MCF 10A (cell line): ENCODE measurements around the gene KRTAP12-2. TPM values are rescaled to one million over a fixed set of nuclear protein-coding genes. Genes with fewer than 3 reads are reported as not detected.
A peak's percentile ranks its signal among the peaks of the same experiment; 100 is the strongest.

Experiments
- BruUV-seq: library from RNA; stranded (reverse); fragments of 400-500 nt; replicated peaks from 2 replicates; lab custom pipeline; 2021; lab: Mats Ljungman, UMichigan
- CTCF ChIA-PET: fragments of 300-600 bp; sonication (Branson Sonifier 250); formaldehyde crosslinking; extraction: SDS; loops from one replicate; lab custom pipeline; 2021; ENCODE audit warnings: antibody characterized with exemption, inconsistent platforms; lab: Yijun Ruan, JAX
- POLR2A ChIA-PET: fragments of 300-600, 350-650 bp; sonication (Branson Sonifier 250); formaldehyde crosslinking; extraction: SDS; loops from one replicate; lab custom pipeline; 2020; ENCODE audit warnings: antibody characterized with exemption, inconsistent platforms; lab: Yijun Ruan, JAX
- DNase-seq: peaks from one replicate; pipeline ENCODE4 v3.0.0-alpha.2; 2018; ENCODE audit not compliant: unreplicated experiment
- H3K27ac Mint-ChIP-seq: one replicate; pipeline ENCODE4 v1.8.0; 2022; ENCODE audit warnings: mild to moderate bottlenecking, low read depth, mixed read lengths; ENCODE audit not compliant: unreplicated experiment
- H3K27me3 Mint-ChIP-seq: one replicate; pipeline ENCODE4 v1.8.0; 2022; ENCODE audit warnings: mixed read lengths; ENCODE audit not compliant: insufficient read depth, unreplicated experiment
- H3K36me3 Mint-ChIP-seq: one replicate; pipeline ENCODE4 v1.8.0; 2022; ENCODE audit warnings: mild to moderate bottlenecking, moderate library complexity, mixed read lengths; ENCODE audit not compliant: insufficient read depth, unreplicated experiment
- H3K4me1 Mint-ChIP-seq: one replicate; pipeline ENCODE4 v1.8.0; 2022; ENCODE audit warnings: mixed read lengths; ENCODE audit not compliant: insufficient read depth, unreplicated experiment
- H3K4me3 Mint-ChIP-seq: one replicate; pipeline ENCODE4 v1.8.0; 2022; ENCODE audit warnings: mild to moderate bottlenecking, moderate library complexity, mixed read lengths; ENCODE audit not compliant: unreplicated experiment
- H3K9me3 Mint-ChIP-seq: one replicate; pipeline ENCODE4 v1.8.0; 2022; ENCODE audit warnings: mixed read lengths; ENCODE audit not compliant: unreplicated experiment
- intact Hi-C: fragments of 100-400 bp; cut with micrococcal nuclease; formaldehyde crosslinking; loops from 2 replicates; pipeline ENCODE4 v1.14.1; 2022
- total RNA-seq: library from RNA; stranded (reverse); gene quantifications from 2 replicates; pipeline ENCODE4 v1.2.3, GENCODE V29; 2022
- TF ChIP-seq, protein P1 (sequence below): fragments of 200-600 bp; IDR thresholded peaks from one replicate; pipeline ENCODE4 v1.8.0; 2022; ENCODE audit warnings: antibody characterized with exemption, mild to moderate bottlenecking; ENCODE audit not compliant: unreplicated experiment

The KRTAP12-2 gene
- total RNA-seq, 1 experiment from 2014 or later, result not detected

DNA sequence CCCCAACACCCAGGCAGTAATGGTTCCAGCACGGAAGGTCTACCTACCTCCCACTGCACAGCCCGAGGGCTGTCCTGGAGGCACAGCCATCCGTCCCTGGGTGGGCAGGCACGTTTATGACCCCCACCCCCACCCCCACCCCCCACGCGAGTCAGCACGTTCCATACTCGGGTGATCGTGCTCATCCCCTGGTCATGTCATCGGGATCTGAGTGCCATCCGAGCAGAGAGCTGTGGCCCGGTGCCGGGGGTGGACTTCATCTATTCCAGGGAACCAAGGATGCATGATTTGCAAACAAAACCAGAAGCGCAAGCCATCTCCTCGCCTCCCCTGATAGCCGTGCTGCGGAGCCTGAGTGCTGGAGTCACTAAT is 43.6 kb upstream of the KRTAP12-2 start:
- CTCF ChIA-PET, result interaction anchor here (0.7 to 1.9 kb wide), 3 partner anchors 33 to 136 kb away, joined by 3 to 5 read pairs (median 3); no protein-coding TSS in a partner anchor
- DNase-seq, result no peak
- BruUV-seq, result no TSS peak
- Mint-ChIP-seq H3K4me1 (no peaks in the 10 kb centered on the region), H3K27me3 (peaks cover 78% of the 10 kb centered on the region), H3K9me3 (no peaks in the 10 kb centered on the region), H3K4me3 (no peak overlapping the region), H3K27ac (no peak overlapping the region), H3K36me3 (no peaks in the 10 kb centered on the region)
- TF ChIP-seq, protein P1, sequence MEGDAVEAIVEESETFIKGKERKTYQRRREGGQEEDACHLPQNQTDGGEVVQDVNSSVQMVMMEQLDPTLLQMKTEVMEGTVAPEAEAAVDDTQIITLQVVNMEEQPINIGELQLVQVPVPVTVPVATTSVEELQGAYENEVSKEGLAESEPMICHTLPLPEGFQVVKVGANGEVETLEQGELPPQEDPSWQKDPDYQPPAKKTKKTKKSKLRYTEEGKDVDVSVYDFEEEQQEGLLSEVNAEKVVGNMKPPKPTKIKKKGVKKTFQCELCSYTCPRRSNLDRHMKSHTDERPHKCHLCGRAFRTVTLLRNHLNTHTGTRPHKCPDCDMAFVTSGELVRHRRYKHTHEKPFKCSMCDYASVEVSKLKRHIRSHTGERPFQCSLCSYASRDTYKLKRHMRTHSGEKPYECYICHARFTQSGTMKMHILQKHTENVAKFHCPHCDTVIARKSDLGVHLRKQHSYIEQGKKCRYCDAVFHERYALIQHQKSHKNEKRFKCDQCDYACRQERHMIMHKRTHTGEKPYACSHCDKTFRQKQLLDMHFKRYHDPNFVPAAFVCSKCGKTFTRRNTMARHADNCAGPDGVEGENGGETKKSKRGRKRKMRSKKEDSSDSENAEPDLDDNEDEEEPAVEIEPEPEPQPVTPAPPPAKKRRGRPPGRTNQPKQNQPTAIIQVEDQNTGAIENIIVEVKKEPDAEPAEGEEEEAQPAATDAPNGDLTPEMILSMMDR, result no peak
- POLR2A ChIA-PET, result interaction anchor here (0.8 to 2.4 kb wide), 4 partner anchors 9 to 32 kb away, joined by 3 to 7 read pairs (median 4); no protein-coding TSS in a partner anchor
- intact Hi-C loops, result no loop called here

DNA sequence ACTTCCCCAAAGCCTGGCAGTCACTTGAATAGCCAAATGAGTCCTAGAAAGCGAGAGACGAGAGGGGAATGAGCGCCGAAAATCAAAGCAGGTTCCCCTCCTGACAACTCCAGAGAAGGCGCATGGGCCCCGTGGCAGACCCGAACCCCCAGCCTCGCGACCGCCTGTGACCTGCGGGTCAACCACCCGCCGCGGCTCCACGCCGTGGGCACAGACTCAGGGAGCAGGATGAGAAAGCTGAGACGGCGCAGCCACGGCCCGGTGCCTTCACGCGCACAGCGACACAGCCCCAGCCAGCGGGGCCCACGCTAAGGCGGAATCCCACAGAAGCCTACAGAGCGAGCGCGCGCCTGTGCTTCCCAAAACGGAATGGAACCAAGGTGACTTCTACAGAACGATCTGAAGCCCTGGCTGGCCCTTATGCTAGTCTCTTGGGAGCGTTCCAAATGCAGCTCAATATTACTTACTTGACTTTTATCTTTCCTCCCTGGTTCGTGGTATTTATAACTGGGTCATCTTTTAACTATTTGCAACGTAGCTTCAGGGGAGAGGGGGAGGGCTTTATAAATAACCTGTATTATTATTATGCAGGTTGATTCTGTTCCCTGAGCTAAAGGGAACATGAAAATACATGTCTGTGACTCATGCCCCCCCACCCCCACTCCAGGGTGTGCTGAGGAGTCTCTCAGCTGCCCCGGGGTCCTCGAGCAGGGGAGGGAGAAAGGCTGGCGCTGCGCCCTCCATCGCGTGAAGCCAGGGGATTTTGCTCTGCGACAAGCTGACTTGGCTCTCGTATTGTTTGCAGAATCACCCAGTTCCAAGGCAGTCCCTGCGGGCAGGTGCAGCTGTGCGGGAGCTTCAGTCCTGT is 42.9 kb upstream of the KRTAP12-2 start:
- POLR2A ChIA-PET, result interaction anchor here (0.8 to 2.4 kb wide), 4 partner anchors 8 to 31 kb away, joined by 3 to 7 read pairs (median 4); no protein-coding TSS in a partner anchor

DNA sequence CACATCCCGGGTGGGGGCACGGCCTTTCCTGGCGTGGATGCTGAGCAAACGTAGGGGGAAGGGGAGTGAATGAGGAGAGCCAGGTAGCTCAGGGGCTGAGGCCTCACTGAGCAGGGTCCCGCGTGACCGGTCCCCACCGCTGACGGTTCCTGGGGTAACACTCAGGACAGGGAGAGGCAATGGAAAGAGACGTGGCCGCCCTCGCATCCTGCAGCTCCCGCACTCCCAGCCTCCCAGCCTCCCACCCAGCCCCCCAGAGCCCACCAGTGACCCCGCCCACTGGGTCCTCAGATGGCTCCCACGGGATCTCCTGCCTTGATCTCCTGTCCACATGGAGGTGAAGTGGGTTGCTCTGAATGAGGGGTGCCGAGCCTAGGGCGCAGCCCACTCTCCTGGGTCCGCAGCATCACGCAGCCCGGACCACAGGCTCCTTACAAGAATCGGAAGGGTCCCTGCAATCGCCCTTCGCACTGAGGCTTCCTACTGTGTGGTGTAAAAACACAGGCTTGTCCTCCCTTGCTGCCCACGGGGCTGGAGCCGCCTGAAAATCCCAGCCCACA is 42.2 kb upstream of the KRTAP12-2 start:
- ChIA-PET POLR2A (no interaction called here), CTCF (interaction anchor here (0.9 to 1.4 kb wide), 2 partner anchors 52 to 191 kb away, joined by 3 read pairs; no protein-coding TSS in a partner anchor)
- H3K4me1 Mint-ChIP-seq, result no peaks in the 10 kb centered on the region
- TF ChIP-seq, protein P1, result no peak
- no peaks in the 10 kb centered on the region for H3K36me3 Mint-ChIP-seq
- H3K27ac Mint-ChIP-seq, result no peak overlapping the region
- H3K4me3 Mint-ChIP-seq, result peak overlapping the region; percentile 30
- H3K27me3 Mint-ChIP-seq, result peaks cover 66% of the 10 kb centered on the region
- no TSS peak for BruUV-seq
- H3K9me3 Mint-ChIP-seq, result no peaks in the 10 kb centered on the region
- no peak for DNase-seq
- intact Hi-C loops, result no loop called here

More for the DNA sequence above, 42.9 kb upstream of the KRTAP12-2 start:
- BruUV-seq, result no TSS peak
- CTCF ChIA-PET, result interaction anchor here (0.7 to 1.9 kb wide), 2 partner anchors 33 to 136 kb away, joined by 3 to 5 read pairs; no protein-coding TSS in a partner anchor
- peaks cover 73% of the 10 kb centered on the region for H3K27me3 Mint-ChIP-seq
- no peaks in the 10 kb centered on the region for H3K4me1 Mint-ChIP-seq
- TF ChIP-seq, protein P1, result no peak
- no peaks in the 10 kb centered on the region for H3K36me3 Mint-ChIP-seq
- H3K27ac Mint-ChIP-seq, result no peak overlapping the region
- H3K9me3 Mint-ChIP-seq, result no peaks in the 10 kb centered on the region
- H3K4me3 Mint-ChIP-seq, result peak overlapping the region; percentile 30
- intact Hi-C loops, result no loop called here
- peak; percentile 67 for DNase-seq
